ENCODE measurements around the gene MDM1.

The MDM1 gene

DNA sequence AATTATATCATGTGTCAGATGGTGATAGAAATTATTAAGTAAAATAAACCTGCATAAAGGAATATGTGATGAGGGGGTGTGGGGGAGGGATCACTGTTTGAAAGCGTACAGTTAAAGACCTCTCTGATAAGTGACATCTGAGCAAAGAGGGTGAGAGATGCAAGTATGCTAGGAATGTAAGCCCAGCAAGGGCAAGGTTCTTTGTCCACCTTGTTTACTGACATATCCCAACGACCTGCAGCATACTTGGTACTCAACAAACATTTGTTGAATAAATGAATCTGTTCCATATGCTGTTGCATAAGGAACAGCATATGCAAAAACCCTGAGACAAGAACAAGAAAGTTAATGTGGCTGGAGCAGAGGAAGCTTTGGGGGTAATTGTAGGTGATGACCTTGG is 12.0 kb upstream of the MDM1 start:
- no peak overlapping the region for H3K4me3 ChIP-seq (ENCODE audit: low read depth, low read length)
- TF ChIP-seq, protein P1, sequence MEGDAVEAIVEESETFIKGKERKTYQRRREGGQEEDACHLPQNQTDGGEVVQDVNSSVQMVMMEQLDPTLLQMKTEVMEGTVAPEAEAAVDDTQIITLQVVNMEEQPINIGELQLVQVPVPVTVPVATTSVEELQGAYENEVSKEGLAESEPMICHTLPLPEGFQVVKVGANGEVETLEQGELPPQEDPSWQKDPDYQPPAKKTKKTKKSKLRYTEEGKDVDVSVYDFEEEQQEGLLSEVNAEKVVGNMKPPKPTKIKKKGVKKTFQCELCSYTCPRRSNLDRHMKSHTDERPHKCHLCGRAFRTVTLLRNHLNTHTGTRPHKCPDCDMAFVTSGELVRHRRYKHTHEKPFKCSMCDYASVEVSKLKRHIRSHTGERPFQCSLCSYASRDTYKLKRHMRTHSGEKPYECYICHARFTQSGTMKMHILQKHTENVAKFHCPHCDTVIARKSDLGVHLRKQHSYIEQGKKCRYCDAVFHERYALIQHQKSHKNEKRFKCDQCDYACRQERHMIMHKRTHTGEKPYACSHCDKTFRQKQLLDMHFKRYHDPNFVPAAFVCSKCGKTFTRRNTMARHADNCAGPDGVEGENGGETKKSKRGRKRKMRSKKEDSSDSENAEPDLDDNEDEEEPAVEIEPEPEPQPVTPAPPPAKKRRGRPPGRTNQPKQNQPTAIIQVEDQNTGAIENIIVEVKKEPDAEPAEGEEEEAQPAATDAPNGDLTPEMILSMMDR (IDR thresholded peaks at IDR 0.05; ENCODE audit: low read depth, low read length): no peak

DNA sequence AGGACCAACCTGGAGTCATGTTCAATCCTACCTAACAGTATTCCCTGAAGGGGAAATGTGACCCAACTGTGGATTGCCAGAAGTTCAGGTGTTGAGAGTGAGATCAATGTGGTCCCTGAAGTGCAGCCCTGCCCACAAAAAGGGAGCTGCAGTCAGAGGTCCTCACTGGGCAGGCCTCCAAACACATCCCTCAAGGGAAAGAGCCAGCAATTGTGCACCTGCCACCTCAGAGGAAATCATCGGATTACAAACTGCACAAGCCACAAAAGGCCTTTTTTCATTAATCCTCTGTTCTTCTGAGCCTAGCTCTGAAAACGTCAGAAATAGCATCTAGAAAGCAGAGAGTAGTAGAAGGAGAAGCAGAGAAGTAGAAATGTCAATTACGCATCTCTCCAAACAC is 10.8 kb upstream of the MDM1 start:
- TF ChIP-seq, protein P1 (IDR thresholded peaks at IDR 0.05; ENCODE audit: low read depth, low read length): no peak
- no peak overlapping the region for H3K4me3 ChIP-seq (ENCODE audit: low read depth, low read length)

DNA sequence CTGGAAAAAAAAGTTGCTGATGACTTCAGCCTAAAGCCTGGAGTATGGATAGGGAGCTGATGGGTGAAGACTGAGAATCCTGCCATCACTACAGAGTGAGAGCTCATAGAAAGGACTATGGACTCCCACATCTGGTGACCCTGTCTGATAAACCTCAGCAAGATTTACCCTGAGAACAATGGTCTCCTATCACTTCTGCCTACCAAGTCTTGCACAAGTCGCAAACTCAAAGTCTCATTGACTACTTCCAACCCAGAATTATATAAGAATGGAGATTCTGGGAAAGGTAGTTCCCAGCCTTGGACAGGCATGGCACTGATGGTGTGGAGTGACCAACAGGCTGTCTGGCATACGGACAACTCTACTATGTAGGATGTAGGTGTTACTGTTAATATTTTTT is 9.7 kb upstream of the MDM1 start:
- TF ChIP-seq, protein P1 (IDR thresholded peaks at IDR 0.05; ENCODE audit: low read depth, low read length): no peak
- no peak overlapping the region for H3K4me3 ChIP-seq (ENCODE audit: low read depth, low read length)

DNA sequence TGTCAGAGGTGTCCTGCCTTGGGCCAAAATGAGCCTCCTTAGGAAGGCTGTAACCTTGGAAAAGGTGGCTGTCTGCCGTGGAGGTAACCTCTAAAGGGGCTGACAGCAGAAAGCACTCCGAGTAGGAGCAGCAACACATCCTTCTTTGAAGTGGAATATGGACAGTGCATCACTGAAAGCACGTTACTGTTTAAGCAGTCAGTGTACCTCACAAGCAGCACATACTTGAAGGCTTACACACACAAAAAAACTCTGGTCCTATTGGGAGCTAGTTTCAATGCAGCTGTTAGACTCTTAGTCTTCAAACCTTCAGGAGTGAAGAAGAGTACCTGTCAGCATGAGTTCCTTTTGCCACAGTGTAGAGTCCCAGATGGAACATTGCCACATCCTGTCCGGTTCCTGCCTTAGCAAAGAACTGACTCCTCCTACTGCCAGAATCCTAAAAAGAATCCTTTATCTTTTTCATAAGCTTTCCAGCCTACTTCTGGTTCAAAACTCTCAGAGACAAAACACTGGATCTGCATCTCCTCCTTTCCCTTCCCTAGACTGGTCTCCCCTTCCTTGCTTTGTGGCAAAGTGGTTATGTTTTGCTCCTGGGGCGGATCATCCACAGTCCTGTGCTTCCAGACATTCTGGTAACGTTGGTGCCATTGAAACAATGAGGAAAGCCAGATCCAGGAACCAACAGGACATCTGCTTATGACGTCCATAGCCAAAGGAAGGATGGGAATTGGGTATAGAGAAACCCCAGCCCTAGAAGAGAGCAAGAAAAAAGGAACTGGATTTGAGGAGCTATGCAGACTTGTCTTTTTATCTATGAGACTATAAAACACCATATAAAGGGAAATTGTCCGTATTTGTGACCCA is 8.5 kb upstream of the MDM1 start:
- TF ChIP-seq, protein P1 (IDR thresholded peaks at IDR 0.05; ENCODE audit: low read depth, low read length): no peak
- H3K4me3 ChIP-seq (ENCODE audit: low read depth, low read length): no peak overlapping the region

DNA sequence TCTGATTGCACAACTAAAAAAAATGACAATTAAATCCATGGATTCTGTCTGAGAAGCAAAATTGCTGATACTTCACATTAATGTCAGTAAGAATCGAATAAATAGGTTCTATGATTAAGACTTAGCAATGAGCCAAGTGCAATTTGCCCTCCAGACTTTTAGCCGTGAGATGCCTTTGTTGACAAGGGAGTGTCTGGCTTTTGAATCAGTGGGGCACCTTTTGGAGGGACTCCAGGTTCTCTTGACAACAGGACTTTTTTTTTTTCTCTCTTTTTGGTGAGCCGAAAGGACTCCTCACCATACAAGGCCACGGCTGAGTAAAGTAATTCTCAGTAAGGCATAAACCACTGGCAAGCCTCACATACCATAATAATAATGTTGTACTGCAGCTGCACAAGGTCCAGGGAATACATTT is 4.7 kb upstream of the MDM1 start:
- TF ChIP-seq, protein P1 (IDR thresholded peaks at IDR 0.05; ENCODE audit: low read depth, low read length): no peak
- no peak overlapping the region for H3K4me3 ChIP-seq (ENCODE audit: low read depth, low read length)

DNA sequence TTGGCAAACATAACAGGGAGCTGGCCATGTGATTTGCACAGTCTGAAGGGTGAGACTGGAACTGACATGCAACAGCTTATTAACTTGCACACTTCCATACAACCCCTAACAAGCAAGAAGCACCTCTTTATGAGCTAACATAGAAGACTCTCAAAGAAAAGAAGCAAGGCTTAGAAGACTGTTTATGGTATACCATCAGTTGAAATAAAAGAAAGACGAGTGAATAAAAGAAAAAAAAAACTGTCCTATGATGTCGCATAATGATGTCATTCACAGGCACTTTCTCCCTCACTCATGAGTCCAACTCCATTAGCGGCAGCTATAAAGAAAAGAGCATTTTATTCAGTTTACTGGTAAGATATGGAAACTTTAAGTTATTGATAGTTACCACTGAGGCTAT is 3.3 kb upstream of the MDM1 start:
- TF ChIP-seq, protein P1 (IDR thresholded peaks at IDR 0.05; ENCODE audit: low read depth, low read length): no peak

DNA sequence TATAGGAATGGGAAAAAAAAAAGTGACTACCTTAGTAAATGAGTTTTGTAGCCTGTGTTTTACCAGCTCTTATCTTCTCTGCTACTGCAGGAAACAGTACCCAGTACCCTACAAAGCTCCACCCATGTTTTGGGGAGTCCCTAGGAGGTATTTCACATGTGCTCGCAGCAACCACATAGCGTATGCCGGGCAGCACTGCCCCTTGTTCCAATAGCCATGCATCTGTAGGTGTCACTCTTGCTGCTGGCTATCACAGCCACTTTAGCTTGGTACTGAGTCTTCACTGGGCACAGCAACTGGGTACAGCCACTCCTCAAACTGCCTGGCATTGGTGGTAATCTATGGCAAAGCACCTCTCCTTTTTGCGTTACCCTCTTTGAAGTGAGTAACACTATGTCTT is 2.0 kb upstream of the MDM1 start:
- no peak overlapping the region for H3K4me3 ChIP-seq (ENCODE audit: low read depth, low read length)
- TF ChIP-seq, protein P1 (IDR thresholded peaks at IDR 0.05; ENCODE audit: low read depth, low read length): no peak

More for the DNA sequence above, 3.3 kb upstream of the MDM1 start:
- H3K4me3 ChIP-seq (ENCODE audit: low read depth, low read length): no peak overlapping the region

All from WI38 (cell line).